HEK293 (cell line): ENCODE data around the gene SLC9A4.
"Not testable (repeated sequence)": the region's sequence is repeated elsewhere in the genome, so short reads cannot be mapped to it uniquely, and the experiment has no call there.

Experiments used
- CTCF ChIA-PET: fragments of 350-600 bp; formaldehyde crosslinking; extraction: SDS; loops from one replicate; lab custom pipeline; 2021; ENCODE audit warnings: antibody characterized with exemption; lab: Yijun Ruan, JAX
- POLR2A ChIA-PET: fragments of 300-600 bp; formaldehyde crosslinking; extraction: SDS; loops from one replicate; lab custom pipeline; 2020; ENCODE audit warnings: antibody characterized with exemption, inconsistent platforms; lab: Yijun Ruan, JAX
- H3K27ac ChIP-seq: fragments of 200-500 bp; sonication (Bioruptor generic); 2 replicates; pipeline ENCODE4 v1.5.1; 2014; ENCODE audit warnings: low read depth, low read length, control low read depth, inconsistent platforms; ENCODE audit errors: extremely low read depth
- H3K36me3 ChIP-seq, 2 experiments: fragments of 200-500 bp in 1 of 2; sonication (Bioruptor generic) in 1 of 2; 1 replicate in 1 of 2; 2 replicates in 1 of 2; pipeline ENCODE4 v1.5.1; 2014 to 2017; ENCODE audit warnings: inconsistent platforms in 2 of 2, low read length in 2 of 2; ENCODE audit not compliant: control insufficient read depth in 2 of 2, insufficient read depth in 1 of 2
- H3K4me1 ChIP-seq: fragments of 200-500 bp; sonication (Bioruptor generic); 2 replicates; pipeline ENCODE4 v1.5.1; 2014; ENCODE audit warnings: mild to moderate bottlenecking, low read length, inconsistent platforms; ENCODE audit not compliant: control insufficient read depth, insufficient read depth
- H3K4me3 ChIP-seq: 2 replicates; pipeline ENCODE4 v1.5.1; 2011; ENCODE audit warnings: low read depth, mild to moderate bottlenecking, control low read depth, low read length, moderate library complexity
- H3K9me3 ChIP-seq: fragments of 200-500 bp; sonication (Bioruptor generic); 2 replicates; pipeline ENCODE4 v1.5.1; 2014; ENCODE audit warnings: low read depth, low read length, inconsistent platforms; ENCODE audit not compliant: control insufficient read depth, insufficient read depth
- HIC1 ChIP-seq: fragments of 450-650 bp; formaldehyde crosslinking; IDR thresholded peaks from 2 replicates; pipeline ENCODE4 v1.5.1; 2016; ENCODE audit warnings: missing biosample characterization, missing genetic modification characterization
- SALL2 ChIP-seq: fragments of 450-650 bp; formaldehyde crosslinking; IDR thresholded peaks from 2 replicates; pipeline ENCODE4 v1.5.0; 2017; ENCODE audit warnings: missing biosample characterization, mild to moderate bottlenecking, missing genetic modification characterization, borderline replicate concordance
- SCRT1 ChIP-seq: fragments of 450-650 bp; formaldehyde crosslinking; IDR thresholded peaks from 2 replicates; pipeline ENCODE4 v1.5.1; 2016; ENCODE audit warnings: missing biosample characterization, missing genetic modification characterization, borderline replicate concordance
- ZNF140 ChIP-seq: fragments of 450-650 bp; formaldehyde crosslinking; IDR thresholded peaks from 2 replicates; pipeline ENCODE4 v1.5.1; 2016; ENCODE audit warnings: missing biosample characterization, missing genetic modification characterization
- ZNF23 ChIP-seq: fragments of 450-650 bp; formaldehyde crosslinking; IDR thresholded peaks from 2 replicates; pipeline ENCODE4 v1.5.1; 2016; ENCODE audit warnings: missing biosample characterization, missing genetic modification characterization, borderline replicate concordance
- ZNF24 ChIP-seq: fragments of 450-650 bp; formaldehyde crosslinking; IDR thresholded peaks from 2 replicates; pipeline ENCODE4 v1.5.1; 2016; ENCODE audit warnings: missing biosample characterization, missing genetic modification characterization
- ZNF391 ChIP-seq: fragments of 450-650 bp; formaldehyde crosslinking; IDR thresholded peaks from 2 replicates; pipeline ENCODE4 v1.5.1; 2016; ENCODE audit warnings: low read depth, missing biosample characterization, missing genetic modification characterization, borderline replicate concordance
- ZNF514 ChIP-seq: fragments of 450-650 bp; formaldehyde crosslinking; IDR thresholded peaks from 2 replicates; pipeline ENCODE4 v1.5.1; 2016; ENCODE audit warnings: missing biosample characterization, missing genetic modification characterization
- ZNF707 ChIP-seq: fragments of 450-650 bp; formaldehyde crosslinking; IDR thresholded peaks from 2 replicates; pipeline ENCODE4 v1.5.1; 2016; ENCODE audit warnings: missing biosample characterization, missing genetic modification characterization
- TF ChIP-seq, protein P1 (sequence below): fragments of 450-650 bp; formaldehyde crosslinking; IDR thresholded peaks from 2 replicates; pipeline ENCODE4 v1.5.1; 2016; ENCODE audit warnings: missing biosample characterization, missing genetic modification characterization
- TF ChIP-seq, protein P2 (sequence below): fragments of 450-650 bp; formaldehyde crosslinking; IDR thresholded peaks from 2 replicates; pipeline ENCODE4 v1.5.1; 2016; ENCODE audit warnings: missing biosample characterization, missing genetic modification characterization, borderline replicate concordance
- TF ChIP-seq, protein P3 (sequence below): fragments of 450-650 bp; formaldehyde crosslinking; IDR thresholded peaks from 2 replicates; pipeline ENCODE4 v1.5.1; 2016; ENCODE audit warnings: missing biosample characterization, missing genetic modification characterization

SLC9A4 gene

GRCh38 chr2:102553601-102554000 lies 80.6 kb downstream of the SLC9A4 start:
- H3K4me1 ChIP-seq: no peaks in the 10 kb centered on the region
- H3K9me3 ChIP-seq: no peaks in the 10 kb centered on the region
- no peak for TF ChIP-seq ZNF140
- TF ChIP-seq HIC1 (tag by site-specific recombination): no peak
- no peak for TF ChIP-seq ZNF24
- TF ChIP-seq SCRT1 (tag by site-specific recombination): no peak
- TF ChIP-seq SALL2: no peak
- TF ChIP-seq, protein P1, sequence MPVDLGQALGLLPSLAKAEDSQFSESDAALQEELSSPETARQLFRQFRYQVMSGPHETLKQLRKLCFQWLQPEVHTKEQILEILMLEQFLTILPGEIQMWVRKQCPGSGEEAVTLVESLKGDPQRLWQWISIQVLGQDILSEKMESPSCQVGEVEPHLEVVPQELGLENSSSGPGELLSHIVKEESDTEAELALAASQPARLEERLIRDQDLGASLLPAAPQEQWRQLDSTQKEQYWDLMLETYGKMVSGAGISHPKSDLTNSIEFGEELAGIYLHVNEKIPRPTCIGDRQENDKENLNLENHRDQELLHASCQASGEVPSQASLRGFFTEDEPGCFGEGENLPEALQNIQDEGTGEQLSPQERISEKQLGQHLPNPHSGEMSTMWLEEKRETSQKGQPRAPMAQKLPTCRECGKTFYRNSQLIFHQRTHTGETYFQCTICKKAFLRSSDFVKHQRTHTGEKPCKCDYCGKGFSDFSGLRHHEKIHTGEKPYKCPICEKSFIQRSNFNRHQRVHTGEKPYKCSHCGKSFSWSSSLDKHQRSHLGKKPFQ (tag by site-specific recombination): no peak
- TF ChIP-seq ZNF391 (tag by site-specific recombination): no peak
- TF ChIP-seq, protein P2, sequence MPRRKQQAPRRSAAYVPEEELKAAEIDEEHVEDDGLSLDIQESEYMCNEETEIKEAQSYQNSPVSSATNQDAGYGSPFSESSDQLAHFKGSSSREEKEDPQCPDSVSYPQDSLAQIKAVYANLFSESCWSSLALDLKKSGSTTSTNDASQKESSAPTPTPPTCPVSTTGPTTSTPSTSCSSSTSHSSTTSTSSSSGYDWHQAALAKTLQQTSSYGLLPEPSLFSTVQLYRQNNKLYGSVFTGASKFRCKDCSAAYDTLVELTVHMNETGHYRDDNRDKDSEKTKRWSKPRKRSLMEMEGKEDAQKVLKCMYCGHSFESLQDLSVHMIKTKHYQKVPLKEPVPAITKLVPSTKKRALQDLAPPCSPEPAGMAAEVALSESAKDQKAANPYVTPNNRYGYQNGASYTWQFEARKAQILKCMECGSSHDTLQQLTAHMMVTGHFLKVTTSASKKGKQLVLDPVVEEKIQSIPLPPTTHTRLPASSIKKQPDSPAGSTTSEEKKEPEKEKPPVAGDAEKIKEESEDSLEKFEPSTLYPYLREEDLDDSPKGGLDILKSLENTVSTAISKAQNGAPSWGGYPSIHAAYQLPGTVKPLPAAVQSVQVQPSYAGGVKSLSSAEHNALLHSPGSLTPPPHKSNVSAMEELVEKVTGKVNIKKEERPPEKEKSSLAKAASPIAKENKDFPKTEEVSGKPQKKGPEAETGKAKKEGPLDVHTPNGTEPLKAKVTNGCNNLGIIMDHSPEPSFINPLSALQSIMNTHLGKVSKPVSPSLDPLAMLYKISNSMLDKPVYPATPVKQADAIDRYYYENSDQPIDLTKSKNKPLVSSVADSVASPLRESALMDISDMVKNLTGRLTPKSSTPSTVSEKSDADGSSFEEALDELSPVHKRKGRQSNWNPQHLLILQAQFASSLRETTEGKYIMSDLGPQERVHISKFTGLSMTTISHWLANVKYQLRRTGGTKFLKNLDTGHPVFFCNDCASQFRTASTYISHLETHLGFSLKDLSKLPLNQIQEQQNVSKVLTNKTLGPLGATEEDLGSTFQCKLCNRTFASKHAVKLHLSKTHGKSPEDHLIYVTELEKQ (tag by site-specific recombination): no peak
- no peak for TF ChIP-seq ZNF514 (tag by site-specific recombination)
- no peak for TF ChIP-seq ZNF707
- TF ChIP-seq, protein P3, sequence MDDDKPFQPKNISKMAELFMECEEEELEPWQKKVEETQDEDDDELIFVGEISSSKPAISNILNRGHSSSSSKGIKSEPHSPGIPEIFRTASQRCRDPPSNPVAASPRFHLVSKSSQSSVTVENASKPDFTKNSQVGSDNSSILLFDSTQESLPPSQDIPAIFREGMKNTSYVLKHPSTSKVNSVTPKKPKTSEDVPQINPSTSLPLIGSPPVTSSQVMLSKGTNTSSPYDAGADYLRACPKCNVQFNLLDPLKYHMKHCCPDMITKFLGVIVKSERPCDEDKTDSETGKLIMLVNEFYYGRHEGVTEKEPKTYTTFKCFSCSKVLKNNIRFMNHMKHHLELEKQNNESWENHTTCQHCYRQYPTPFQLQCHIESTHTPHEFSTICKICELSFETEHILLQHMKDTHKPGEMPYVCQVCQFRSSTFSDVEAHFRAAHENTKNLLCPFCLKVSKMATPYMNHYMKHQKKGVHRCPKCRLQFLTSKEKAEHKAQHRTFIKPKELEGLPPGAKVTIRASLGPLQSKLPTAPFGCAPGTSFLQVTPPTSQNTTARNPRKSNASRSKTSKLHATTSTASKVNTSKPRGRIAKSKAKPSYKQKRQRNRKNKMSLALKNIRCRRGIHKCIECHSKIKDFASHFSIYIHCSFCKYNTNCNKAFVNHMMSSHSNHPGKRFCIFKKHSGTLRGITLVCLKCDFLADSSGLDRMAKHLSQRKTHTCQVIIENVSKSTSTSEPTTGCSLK (tag by site-specific recombination): no peak
- H3K36me3 ChIP-seq: no peaks in the 10 kb centered on the region
- no peak overlapping the region for H3K4me3 ChIP-seq
- ChIA-PET CTCF (no interaction called here), POLR2A (no interaction called here)
- H3K27ac ChIP-seq: no peak overlapping the region

- CTCF ChIA-PET: no interaction called here
- no peak overlapping the region for H3K4me3 ChIP-seq
- H3K4me1 ChIP-seq: no peaks in the 10 kb centered on the region
- H3K36me3 ChIP-seq: no peaks in the 10 kb centered on the region
- POLR2A ChIA-PET: no interaction called here
- no peaks in the 10 kb centered on the region for H3K9me3 ChIP-seq
- H3K27ac ChIP-seq: no peak overlapping the region
- TF ChIP-seq ZNF23 (tag by site-specific recombination): no peak
These were observed 85.4 kb downstream of the SLC9A4 start for GRCh38 chr2:102558463-102558862.

DNA sequence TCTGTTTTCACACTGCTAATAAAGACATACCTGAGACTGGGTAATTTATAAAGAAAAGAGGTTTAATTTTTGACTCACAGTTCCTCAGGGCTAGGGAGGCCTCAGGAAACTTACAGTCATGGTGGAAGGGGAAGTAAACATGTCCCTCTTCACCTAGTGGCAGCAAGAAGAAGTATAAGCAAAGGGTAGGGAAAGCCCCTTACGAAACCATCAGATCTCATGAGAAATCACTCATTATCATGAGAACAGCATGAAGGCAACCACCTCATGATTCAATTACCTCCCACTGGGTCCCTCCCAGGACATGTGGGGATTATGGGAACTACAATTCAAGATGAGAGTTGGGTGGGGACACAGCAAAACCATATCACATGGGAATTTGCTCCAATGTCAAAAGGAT lies 89.5 kb downstream of the SLC9A4 start:
- POLR2A ChIA-PET, CTCF ChIA-PET: not testable (repeated sequence)

More for the DNA sequence above, 89.5 kb downstream of the SLC9A4 start:
- H3K4me3 ChIP-seq, H3K36me3 ChIP-seq, H3K4me1 ChIP-seq, H3K27ac ChIP-seq, H3K9me3 ChIP-seq: not testable (repeated sequence)
